ENCODE results near the gene MTFR2. TPM values are rescaled to one million over a fixed set of nuclear protein-coding genes. Genes with fewer than 3 reads are reported as not detected.

The MTFR2 gene
- total and polyA plus RNA-seq, 2 experiments from 2014 or later: 7.4 to 13.5 TPM

- TF ChIP-seq, protein P1, sequence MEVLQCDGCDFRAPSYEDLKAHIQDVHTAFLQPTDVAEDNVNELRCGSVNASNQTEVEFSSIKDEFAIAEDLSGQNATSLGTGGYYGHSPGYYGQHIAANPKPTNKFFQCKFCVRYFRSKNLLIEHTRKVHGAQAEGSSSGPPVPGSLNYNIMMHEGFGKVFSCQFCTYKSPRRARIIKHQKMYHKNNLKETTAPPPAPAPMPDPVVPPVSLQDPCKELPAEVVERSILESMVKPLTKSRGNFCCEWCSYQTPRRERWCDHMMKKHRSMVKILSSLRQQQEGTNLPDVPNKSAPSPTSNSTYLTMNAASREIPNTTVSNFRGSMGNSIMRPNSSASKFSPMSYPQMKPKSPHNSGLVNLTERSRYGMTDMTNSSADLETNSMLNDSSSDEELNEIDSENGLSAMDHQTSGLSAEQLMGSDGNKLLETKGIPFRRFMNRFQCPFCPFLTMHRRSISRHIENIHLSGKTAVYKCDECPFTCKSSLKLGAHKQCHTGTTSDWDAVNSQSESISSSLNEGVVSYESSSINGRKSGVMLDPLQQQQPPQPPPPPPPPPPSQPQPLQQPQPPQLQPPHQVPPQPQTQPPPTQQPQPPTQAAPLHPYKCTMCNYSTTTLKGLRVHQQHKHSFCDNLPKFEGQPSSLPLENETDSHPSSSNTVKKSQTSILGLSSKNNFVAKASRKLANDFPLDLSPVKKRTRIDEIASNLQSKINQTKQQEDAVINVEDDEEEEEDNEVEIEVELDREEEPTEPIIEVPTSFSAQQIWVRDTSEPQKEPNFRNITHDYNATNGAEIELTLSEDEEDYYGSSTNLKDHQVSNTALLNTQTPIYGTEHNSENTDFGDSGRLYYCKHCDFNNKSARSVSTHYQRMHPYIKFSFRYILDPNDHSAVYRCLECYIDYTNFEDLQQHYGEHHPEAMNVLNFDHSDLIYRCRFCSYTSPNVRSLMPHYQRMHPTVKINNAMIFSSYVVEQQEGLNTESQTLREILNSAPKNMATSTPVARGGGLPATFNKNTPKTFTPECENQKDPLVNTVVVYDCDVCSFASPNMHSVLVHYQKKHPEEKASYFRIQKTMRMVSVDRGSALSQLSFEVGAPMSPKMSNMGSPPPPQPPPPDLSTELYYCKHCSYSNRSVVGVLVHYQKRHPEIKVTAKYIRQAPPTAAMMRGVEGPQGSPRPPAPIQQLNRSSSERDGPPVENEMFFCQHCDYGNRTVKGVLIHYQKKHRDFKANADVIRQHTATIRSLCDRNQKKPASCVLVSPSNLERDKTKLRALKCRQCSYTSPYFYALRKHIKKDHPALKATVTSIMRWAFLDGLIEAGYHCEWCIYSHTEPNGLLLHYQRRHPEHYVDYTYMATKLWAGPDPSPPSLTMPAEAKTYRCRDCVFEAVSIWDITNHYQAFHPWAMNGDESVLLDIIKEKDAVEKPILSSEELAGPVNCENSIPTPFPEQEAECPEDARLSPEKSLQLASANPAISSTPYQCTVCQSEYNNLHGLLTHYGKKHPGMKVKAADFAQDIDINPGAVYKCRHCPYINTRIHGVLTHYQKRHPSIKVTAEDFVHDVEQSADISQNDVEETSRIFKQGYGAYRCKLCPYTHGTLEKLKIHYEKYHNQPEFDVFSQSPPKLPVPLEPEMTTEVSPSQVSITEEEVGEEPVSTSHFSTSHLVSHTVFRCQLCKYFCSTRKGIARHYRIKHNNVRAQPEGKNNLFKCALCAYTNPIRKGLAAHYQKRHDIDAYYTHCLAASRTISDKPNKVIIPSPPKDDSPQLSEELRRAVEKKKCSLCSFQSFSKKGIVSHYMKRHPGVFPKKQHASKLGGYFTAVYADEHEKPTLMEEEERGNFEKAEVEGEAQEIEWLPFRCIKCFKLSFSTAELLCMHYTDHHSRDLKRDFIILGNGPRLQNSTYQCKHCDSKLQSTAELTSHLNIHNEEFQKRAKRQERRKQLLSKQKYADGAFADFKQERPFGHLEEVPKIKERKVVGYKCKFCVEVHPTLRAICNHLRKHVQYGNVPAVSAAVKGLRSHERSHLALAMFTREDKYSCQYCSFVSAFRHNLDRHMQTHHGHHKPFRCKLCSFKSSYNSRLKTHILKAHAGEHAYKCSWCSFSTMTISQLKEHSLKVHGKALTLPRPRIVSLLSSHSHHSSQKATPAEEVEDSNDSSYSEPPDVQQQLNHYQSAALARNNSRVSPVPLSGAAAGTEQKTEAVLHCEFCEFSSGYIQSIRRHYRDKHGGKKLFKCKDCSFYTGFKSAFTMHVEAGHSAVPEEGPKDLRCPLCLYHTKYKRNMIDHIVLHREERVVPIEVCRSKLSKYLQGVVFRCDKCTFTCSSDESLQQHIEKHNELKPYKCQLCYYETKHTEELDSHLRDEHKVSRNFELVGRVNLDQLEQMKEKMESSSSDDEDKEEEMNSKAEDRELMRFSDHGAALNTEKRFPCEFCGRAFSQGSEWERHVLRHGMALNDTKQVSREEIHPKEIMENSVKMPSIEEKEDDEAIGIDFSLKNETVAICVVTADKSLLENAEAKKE (CRISPR knock-in tag; IDR thresholded peaks at IDR 0.05): no peak
- TF ChIP-seq CTCF (conservative IDR thresholded peaks at IDR 0.05; ENCODE audit: low read depth in 2 of 2) (no peak), NANOG (IDR thresholded peaks at IDR 0.05; ENCODE audit: borderline replicate concordance) (no peak), ETS1 (IDR thresholded peaks at IDR 0.05) (no peak), POLR2AphosphoS5 (IDR thresholded peaks at IDR 0.05; ENCODE audit: low read depth) (no peak), EZH2 (IDR thresholded peaks at IDR 0.05; ENCODE audit: low read depth, unreplicated experiment) (no peak), ZNF114 (CRISPR knock-in tag; IDR thresholded peaks at IDR 0.05) (no peak), JUNB (IDR thresholded peaks at IDR 0.05; ENCODE audit: unreplicated experiment) (no peak)
These were observed 63.7 kb downstream of the MTFR2 start (continued) for GRCh38 chr6:136186363-136186762.
